OCI-LY3 (cell line): Measurements from ENCODE around the gene FAM107B.

ENCODE experiments used
- CTCF ChIP-seq: fragments of 200-600, 300-600 bp; sonication (generic); IDR thresholded peaks from 2 replicates; pipeline ENCODE4 v1.5.1; 2014; ENCODE audit warnings: antibody characterized with exemption, low read length, low read depth
- EZH2phosphoT487 ChIP-seq: fragments of 200-600 bp; shearing (Covaris generic); IDR thresholded peaks from 2 replicates; pipeline ENCODE4 v1.6.1; 2018; ENCODE audit warnings: antibody characterized with exemption, mixed run types, low read depth

GRCh38 chr10:14502431-14502830, 272.3 kb downstream of the FAM107B start:
- TF ChIP-seq CTCF (no peak), EZH2phosphoT487 (no peak)
